ENCODE results near the gene DPP7.
"Not testable (repeated sequence)": the region's sequence is repeated elsewhere in the genome, so short reads cannot be mapped to it uniquely, and the experiment has no call there.

DPP7 gene

GRCh38 chr9:137147793-137148160 lies 33.2 kb upstream of the DPP7 start:
- DNase-seq = no peak

- DNase-seq = no peak
Observed at GRCh38 chr9:137147091-137147792, 32.7 kb upstream of the DPP7 start.

- no peak for DNase-seq
Observed at GRCh38 chr9:137146527-137146918, 32.0 kb upstream of the DPP7 start.

GRCh38 chr9:137145731-137146526 lies 31.4 kb upstream of the DPP7 start:
- DNase-seq = no peak

GRCh38 chr9:137143459-137143858 lies 28.9 kb upstream of the DPP7 start:
- no peak for DNase-seq

- no peak for DNase-seq
Observed at GRCh38 chr9:137141976-137142936, 27.7 kb upstream of the DPP7 start.

GRCh38 chr9:137141050-137141810 lies 26.7 kb upstream of the DPP7 start:
- no peak for DNase-seq

GRCh38 chr9:137140151-137141012 lies 25.8 kb upstream of the DPP7 start:
- DNase-seq = no peak

- DNase-seq = no peak
Observed at GRCh38 chr9:137139468-137140150, 25.1 kb upstream of the DPP7 start.

- DNase-seq = peak; percentile 34
Observed at GRCh38 chr9:137138722-137139467, 24.4 kb upstream of the DPP7 start, which contains the start of gene GRIN1. GRIN1 (plus strand) TSS chr9:137139154; CDS start chr9:137139487, 333 bp downstream.

- DNase-seq = no peak
Observed at GRCh38 chr9:137138058-137138721, 23.7 kb upstream of the DPP7 start.

GRCh38 chr9:137136881-137137607 lies 22.5 kb upstream of the DPP7 start:
- DNase-seq = no peak

GRCh38 chr9:137136261-137136880 lies 21.8 kb upstream of the DPP7 start:
- DNase-seq = no peak

- not testable (repeated sequence) for DNase-seq
Observed at GRCh38 chr9:137135154-137135553, 20.6 kb upstream of the DPP7 start.

GRCh38 chr9:137134191-137134590 lies 19.7 kb upstream of the DPP7 start:
- DNase-seq = no peak

- no peak for DNase-seq
Observed at GRCh38 chr9:137130176-137130755, 15.7 kb upstream of the DPP7 start.

GRCh38 chr9:137129456-137130175 lies 15.1 kb upstream of the DPP7 start:
- DNase-seq = peak; percentile 79
